Measurements from ENCODE around the gene XPO6. TPM values are rescaled to one million over a fixed set of nuclear protein-coding genes. Genes with fewer than 3 reads are reported as not detected.

The XPO6 gene
- total and polyA plus RNA-seq, 2 of the 13 experiments (the other 11 are each of a cell fraction or from before 2014, with no cell fraction given) = 109 to 129 TPM

GRCh38 chr16:28210979-28211588, 681 bp downstream of the XPO6 start (continued):
- TF ChIP-seq, protein P1, sequence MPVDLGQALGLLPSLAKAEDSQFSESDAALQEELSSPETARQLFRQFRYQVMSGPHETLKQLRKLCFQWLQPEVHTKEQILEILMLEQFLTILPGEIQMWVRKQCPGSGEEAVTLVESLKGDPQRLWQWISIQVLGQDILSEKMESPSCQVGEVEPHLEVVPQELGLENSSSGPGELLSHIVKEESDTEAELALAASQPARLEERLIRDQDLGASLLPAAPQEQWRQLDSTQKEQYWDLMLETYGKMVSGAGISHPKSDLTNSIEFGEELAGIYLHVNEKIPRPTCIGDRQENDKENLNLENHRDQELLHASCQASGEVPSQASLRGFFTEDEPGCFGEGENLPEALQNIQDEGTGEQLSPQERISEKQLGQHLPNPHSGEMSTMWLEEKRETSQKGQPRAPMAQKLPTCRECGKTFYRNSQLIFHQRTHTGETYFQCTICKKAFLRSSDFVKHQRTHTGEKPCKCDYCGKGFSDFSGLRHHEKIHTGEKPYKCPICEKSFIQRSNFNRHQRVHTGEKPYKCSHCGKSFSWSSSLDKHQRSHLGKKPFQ (CRISPR knock-in tag; IDR thresholded peaks at IDR 0.05; ENCODE audit: insufficient replicate concordance) = no peak
- TF ChIP-seq ZNF256 (CRISPR knock-in tag; conservative IDR thresholded peaks at IDR 0.05) (no peak), ZNF350 (CRISPR knock-in tag; IDR thresholded peaks at IDR 0.05; ENCODE audit: borderline replicate concordance, low read depth) (peak; percentile 41), ZSCAN21 (CRISPR knock-in tag; IDR thresholded peaks at IDR 0.05; ENCODE audit: borderline replicate concordance) (peak; percentile 80), MTA3 (CRISPR knock-in tag; IDR thresholded peaks at IDR 0.05) (no peak), TBX2 (CRISPR knock-in tag; IDR thresholded peaks at IDR 0.05; ENCODE audit: borderline replicate concordance) (no peak), ZNF501 (CRISPR knock-in tag; IDR thresholded peaks at IDR 0.05) (peak; percentile 40; the same call in 1 of the 2 replicates), DZIP1 (CRISPR knock-in tag; IDR thresholded peaks at IDR 0.05) (0 out of 2 replicates have a peak, but pooled peaks have one; percentile 32), POGK (CRISPR knock-in tag; conservative IDR thresholded peaks at IDR 0.05) (no peak), WIZ (CRISPR knock-in tag; IDR thresholded peaks at IDR 0.05) (0 out of 2 replicates have a peak, but pooled peaks have one; percentile 58), ZNF687 (CRISPR knock-in tag; IDR thresholded peaks at IDR 0.05) (peak; percentile 94), ZNF577 (CRISPR knock-in tag; IDR thresholded peaks at IDR 0.05; ENCODE audit: borderline replicate concordance, low read depth) (no peak)
- TF ChIP-seq, protein P2, sequence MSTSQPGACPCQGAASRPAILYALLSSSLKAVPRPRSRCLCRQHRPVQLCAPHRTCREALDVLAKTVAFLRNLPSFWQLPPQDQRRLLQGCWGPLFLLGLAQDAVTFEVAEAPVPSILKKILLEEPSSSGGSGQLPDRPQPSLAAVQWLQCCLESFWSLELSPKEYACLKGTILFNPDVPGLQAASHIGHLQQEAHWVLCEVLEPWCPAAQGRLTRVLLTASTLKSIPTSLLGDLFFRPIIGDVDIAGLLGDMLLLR (CRISPR knock-in tag; IDR thresholded peaks at IDR 0.05) = peak; percentile 68; the same call in 1 of the 2 replicates
- TF ChIP-seq, protein P3, sequence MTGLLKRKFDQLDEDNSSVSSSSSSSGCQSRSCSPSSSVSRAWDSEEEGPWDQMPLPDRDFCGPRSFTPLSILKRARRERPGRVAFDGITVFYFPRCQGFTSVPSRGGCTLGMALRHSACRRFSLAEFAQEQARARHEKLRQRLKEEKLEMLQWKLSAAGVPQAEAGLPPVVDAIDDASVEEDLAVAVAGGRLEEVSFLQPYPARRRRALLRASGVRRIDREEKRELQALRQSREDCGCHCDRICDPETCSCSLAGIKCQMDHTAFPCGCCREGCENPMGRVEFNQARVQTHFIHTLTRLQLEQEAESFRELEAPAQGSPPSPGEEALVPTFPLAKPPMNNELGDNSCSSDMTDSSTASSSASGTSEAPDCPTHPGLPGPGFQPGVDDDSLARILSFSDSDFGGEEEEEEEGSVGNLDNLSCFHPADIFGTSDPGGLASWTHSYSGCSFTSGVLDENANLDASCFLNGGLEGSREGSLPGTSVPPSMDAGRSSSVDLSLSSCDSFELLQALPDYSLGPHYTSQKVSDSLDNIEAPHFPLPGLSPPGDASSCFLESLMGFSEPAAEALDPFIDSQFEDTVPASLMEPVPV (CRISPR knock-in tag; IDR thresholded peaks at IDR 0.05) = no peak
